SKM-1 (cell line): ENCODE data around the gene ZC3HAV1.
A peak's percentile ranks its signal among the peaks of the same experiment; 100 is the strongest.
"Not testable (repeated sequence)": the region's sequence is repeated elsewhere in the genome, so short reads cannot be mapped to it uniquely, and the experiment has no call there.

Source experiments
- DNase-seq: peaks from one replicate; lab custom pipeline; 2025; ENCODE audit not compliant: unreplicated experiment; lab: John Stamatoyannopoulos, UW

Gene ZC3HAV1

GRCh38 chr7:139088268-139088667 is 21.3 kb downstream of the ZC3HAV1 start:
- DNase-seq = no peak

- DNase-seq = no peak
These were observed 22.3 kb downstream of the ZC3HAV1 start for GRCh38 chr7:139087212-139087611.

- no peak for DNase-seq
These were observed 23.1 kb downstream of the ZC3HAV1 start for GRCh38 chr7:139086454-139086853.

DNA sequence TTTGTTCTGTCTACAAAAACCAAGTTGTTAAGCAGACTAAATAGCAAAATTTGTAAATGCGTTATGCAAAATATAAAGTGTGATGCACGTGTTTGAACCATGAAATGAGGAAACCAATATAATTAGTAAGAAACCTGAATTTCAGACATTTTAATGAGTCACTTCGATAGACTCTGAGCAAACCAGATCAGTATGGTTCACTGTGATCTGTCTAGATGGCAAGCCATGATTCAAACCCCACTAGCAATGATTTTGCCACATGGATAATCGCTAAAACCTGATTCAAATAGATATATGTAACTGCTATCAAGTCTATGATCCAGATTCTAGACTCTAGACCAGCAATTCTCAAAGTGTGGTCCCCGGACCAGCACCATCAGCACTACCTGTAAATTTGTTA is 24.8 kb downstream of the ZC3HAV1 start:
- no peak for DNase-seq

- no peak for DNase-seq
These were observed 27.9 kb downstream of the ZC3HAV1 start for GRCh38 chr7:139081584-139081983.

DNA sequence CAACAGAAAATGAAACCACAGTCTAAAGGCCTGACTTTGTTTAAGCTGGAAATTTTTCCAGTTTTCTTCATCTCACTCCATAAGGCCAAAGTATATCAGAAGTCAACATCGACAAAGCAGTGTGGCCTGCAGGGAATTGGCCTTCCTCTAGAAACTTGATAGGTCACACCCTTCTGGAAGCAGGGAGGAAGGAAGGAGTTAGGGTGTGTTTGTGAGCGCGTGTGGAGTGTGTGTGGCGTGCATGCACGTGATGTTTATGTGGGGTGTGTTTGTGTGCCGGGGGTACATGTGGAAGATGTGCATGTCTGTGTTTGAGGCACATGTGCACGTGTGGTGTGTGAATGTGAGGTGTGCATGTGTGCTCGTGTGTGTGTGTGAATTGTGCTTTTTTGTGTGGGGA is 28.6 kb downstream of the ZC3HAV1 start:
- no peak for DNase-seq

DNA sequence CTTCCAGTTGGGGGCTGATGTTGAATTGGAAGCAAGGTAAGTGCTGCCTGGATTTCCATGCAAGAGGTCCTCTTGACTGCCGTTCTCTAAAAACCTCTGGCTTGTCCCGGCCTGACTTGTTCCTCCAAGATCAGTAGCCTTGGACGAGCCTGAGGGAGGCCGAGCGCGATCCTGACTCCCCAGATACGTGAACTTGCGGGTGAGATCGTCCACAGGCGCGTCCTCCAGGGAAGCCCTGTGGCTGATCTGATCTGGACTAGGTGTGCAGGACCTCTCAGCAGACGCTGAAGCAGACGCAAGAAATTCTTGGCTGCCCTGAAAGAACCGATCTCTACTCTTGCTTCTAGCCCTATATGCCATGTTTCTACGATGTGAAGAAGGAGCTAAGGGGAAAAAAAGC is 29.7 kb downstream of the ZC3HAV1 start:
- no peak for DNase-seq

- no peak for DNase-seq
These were observed 30.6 kb downstream of the ZC3HAV1 start for GRCh38 chr7:139078911-139079310.

DNA sequence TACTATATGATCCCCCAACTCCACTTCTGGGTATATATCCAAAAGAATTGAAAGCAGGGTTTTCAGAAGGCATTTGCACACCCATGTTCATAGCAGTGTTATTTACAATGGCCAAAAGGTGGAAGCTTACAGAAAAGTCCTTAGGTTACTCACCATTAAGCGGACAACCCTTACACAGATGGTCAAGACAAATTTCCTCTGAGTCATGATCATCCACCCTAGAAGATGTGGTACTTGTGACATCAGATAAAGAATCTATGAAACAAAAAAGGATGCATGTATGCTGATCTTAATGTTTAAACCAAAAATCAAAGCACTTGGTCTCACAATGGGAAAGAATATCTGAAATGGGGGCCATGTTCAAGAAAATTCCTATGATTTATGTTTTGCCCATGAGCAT is 31.1 kb downstream of the ZC3HAV1 start:
- DNase-seq = no peak

- DNase-seq = not testable (repeated sequence)
These were observed 31.8 kb downstream of the ZC3HAV1 start for GRCh38 chr7:139077706-139078105.

DNA sequence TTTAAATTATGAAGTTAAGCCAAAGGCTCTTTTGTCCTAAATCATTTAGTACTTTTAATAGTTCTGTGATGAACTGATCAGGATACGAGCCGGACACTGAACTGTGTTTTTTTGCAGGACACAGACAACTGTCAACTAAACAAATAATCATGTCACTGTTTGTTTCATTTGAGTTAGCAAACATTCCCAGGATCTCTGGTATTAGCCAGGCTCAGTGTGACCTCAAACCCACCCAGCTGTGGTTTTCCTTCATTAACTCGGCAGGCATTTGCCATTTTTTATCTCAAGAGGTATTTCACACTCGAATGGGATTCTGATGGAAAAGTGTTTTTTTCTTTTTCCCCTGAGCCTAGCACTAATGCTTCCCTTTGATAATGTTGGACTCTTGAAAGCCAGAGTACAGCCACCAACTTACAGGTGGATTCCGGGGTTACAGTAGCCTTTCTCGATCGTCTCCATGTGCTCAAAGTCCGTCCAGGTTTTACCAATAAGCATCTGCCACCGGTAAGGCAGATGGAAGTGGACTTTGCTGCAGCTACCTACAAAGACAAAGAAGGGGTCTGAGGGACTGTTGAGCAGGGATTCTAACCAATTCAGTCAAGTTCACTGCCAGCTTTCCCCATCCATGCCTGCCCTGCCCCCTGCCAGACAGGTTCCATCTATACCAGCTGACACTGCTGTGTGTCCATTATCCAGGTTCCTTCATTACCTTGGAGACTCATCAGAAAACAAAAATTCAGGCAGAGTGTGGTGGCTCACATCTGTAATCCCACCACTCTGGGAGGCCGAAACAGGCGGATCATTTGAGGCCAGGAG is 33.4 kb downstream of the ZC3HAV1 start:
- no peak for DNase-seq

- DNase-seq = peak; percentile 76
These were observed 34.4 kb downstream of the ZC3HAV1 start for GRCh38 chr7:139075031-139075652.

DNA sequence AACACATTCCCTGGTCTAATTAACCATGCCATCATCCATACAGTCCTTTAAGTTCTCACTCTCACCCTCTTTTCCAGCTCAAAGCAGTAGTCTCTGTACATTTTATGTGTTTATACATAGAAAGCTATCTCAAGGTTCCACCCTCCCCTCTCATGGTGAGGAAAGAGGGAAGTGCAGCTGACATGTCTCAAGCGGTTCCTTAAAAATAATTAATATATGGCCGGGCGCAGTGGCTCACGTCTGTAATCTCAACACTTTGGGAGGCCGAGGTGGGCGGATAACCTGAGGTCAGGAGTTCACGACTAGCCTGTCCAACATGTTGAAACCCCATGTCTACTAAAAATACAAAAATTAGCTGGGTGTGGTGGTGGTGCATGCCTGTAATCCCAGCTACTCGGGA is 36.7 kb downstream of the ZC3HAV1 start:
- no peak for DNase-seq

- no peak for DNase-seq
These were observed 37.8 kb downstream of the ZC3HAV1 start for GRCh38 chr7:139071680-139072079.

DNA sequence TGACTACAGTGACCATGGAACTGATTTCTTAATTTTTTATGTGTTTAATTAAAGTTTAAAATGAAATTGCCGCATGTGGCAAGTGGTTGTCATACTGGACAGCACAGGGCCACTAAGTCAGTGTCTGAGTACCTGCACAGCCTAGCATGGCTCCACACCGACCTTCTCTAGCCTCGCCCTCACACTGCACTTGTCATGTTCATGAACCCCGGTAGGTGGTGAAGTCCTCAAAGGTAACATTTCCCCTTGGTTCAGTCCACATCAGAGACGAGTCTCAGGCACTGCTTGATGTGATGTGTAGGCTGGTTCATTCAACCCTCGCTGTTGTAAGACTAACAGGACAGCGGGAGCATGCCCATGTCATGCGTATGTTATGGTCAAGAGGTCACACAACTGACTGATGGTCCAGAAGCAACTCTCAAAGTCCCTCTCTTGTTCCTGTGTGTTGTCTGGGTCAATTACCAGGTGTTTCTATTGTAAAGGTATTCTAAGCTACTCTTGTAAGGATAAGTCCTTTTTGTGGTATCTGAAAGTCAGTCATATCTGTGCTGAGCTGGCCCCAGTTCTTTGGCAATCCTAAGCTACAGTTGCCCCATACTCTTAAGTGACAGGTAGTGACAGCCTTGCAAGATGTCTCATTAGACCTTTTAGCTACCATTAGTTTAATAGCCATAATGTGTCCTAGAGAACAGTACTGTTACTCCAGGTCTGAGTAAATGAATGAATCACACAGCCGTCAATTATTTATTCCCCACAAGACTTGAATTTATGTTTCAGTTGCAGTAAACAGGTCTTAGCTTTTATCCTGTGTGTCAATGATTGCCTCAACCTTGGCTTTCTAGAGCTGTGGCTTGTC is 40.7 kb downstream of the ZC3HAV1 start:
- no peak for DNase-seq

GRCh38 chr7:139066315-139066714 is 43.2 kb downstream of the ZC3HAV1 start:
- no peak for DNase-seq

DNA sequence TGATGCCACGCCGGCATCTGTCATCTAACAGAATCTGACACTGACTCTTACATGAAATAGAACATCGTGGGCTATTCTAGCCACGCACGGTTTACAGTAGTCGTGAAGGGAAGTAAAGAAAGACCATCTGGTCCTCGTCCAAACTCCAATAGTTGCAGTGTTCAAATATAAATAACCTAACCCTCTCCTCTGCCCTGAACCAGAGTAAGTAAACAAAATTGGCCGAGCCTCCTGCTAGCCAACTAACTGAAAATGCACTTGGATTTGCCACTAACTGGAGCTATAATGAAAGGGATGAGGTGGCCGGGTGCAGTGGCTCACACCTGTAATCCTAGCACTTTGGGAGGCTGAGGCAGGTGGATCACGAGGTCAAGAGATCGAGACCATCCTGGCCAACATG is 44.2 kb downstream of the ZC3HAV1 start:
- DNase-seq = no peak

DNA sequence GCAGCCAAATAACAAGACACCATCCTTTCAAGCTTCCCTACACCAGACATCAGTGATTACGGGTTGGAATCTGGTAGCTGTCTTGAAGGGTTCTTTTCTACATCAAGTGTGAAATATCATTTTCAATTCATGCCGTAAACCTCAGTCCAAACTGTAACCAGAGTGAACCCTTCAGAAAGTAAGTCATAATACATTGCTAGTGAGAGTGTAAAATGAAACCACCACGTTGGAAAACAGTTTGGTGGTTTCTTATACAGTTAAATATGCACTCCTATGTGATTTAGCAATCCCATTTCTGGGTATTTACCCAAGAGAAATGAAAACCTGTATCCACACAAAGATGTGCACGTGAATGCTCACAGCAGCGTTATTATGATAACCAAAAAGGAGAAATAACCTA is 48.1 kb downstream of the ZC3HAV1 start:
- DNase-seq = no peak

GRCh38 chr7:139060695-139061237 is 48.8 kb downstream of the ZC3HAV1 start:
- no peak for DNase-seq

GRCh38 chr7:139059905-139060304 is 49.6 kb downstream of the ZC3HAV1 start:
- no peak for DNase-seq

DNA sequence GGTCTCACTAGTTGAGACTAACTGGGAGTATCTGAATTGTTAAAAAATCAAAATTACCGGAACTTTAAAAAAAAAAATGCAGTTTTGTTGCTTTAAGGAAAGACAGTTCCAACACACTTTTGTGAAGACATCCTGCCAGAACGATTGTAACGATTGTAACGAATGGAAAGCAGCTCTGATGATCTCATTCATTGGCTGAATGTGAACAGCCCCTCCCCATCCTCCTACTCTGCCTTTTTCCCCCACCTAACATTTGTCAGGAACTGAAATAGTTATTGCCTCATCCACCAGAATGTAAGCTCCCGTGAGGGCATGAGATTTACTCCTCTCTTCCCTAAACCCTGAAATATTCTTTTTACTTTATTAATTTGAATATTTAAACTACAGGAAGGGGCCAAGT is 50.6 kb downstream of the ZC3HAV1 start:
- no peak for DNase-seq
